Measurements from ENCODE around the gene C9orf153.
"Not testable (repeated sequence)": the region's sequence is repeated elsewhere in the genome, so short reads cannot be mapped to it uniquely, and the experiment has no call there.

The C9orf153 gene

DNA sequence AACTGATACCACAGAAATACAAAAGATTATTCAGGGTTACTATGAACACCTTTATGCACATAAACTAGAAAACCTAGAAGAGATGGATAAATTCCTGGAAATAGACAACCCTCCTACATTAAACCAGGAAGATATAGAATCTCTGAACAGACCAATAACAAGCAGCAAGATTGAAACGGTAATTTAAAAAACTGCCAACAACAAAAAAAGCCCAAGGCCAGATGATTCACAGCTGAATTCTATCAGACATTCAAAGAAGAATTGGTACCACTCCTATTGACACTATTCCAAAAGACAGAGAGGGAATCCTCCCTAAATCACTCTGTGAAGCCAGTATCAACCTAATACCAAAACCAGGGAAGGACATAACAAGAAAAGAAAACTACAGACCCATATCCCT, 68.8 kb downstream of the C9orf153 start:
- not testable (repeated sequence) for DNase-seq (ENCODE audit: low read depth, low spot score)

DNA sequence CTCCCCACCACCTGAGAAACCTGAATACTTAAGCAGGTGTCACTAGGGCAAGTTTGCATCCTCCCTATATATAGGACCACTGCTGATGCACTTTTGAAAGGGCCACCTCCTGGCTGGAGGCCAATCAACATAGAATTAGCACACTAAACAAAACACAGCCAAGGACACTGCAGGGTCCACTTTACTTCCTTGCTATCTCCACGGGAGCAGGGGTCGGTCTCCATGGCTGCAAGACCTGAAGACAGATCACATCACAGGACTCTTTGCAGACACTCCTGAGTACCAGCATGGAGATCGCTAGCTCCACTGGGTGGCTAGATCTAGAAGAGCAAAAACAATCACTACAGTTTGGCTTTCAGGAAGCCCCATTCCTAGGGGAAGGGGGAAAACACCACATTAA, 72.3 kb downstream of the C9orf153 start:
- DNase-seq (ENCODE audit: low read depth, low spot score): peak; percentile 70

DNA sequence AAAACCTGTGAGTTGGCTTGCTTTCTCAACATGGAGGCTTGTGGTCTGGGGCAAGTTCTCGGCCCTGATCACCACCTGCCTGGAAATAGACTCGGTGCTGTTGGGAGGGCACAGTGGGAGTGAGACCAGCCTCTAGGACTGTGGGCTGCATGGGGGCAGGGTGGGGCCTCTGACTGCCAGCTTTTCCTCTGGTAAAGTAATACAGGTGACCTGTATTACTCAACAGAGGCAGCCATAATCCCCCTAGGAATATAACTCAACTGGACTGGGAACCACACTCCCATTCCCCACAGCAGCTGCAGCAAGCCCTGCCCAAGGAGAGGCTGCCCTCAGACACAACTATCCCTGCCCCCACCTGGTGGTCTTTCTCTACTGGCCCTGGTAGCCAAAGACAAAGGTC, 72.8 kb downstream of the C9orf153 start:
- no peak for DNase-seq (ENCODE audit: low read depth, low spot score)

DNA sequence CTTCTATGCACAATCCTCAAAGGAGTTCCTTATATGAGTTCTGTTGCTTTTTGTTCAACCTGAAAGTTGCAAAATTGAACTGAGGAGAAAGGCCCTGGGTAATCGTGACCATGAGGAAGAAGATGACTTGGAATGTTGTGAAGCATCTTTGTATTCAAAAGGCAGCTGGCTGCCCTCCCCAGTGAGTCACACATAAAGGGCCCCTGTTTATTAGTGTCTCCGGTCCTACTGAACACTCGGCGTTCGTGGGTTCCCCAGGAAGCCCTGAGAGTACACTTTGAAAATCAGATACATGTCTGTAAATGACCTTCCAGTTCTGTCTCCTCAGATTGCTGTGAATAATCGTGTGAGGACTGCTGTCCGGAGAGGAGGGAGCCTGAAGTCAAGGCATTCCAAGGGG, 73.6 kb downstream of the C9orf153 start:
- no peak for DNase-seq (ENCODE audit: low read depth, low spot score)

DNA sequence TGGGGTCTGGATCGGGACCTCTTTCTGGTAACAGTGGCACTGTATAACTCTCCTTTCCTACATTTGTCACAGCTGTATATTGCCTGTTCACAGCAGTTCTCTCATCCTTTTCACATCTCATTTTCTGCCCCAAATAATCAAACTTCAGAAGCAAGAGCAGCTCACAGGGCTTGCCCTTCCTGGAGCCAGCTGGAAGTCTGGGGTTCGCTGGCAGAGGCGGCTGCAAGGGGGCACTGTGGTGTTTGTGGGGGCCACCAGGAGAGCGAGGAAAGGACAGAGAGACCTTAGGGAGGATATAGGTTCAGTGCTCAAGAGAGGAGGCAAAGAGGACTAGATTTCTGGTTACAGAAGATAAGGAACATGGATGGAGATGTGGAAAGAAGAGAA, 75.3 kb downstream of the C9orf153 start:
- DNase-seq (ENCODE audit: low read depth, low spot score): no peak

DNA sequence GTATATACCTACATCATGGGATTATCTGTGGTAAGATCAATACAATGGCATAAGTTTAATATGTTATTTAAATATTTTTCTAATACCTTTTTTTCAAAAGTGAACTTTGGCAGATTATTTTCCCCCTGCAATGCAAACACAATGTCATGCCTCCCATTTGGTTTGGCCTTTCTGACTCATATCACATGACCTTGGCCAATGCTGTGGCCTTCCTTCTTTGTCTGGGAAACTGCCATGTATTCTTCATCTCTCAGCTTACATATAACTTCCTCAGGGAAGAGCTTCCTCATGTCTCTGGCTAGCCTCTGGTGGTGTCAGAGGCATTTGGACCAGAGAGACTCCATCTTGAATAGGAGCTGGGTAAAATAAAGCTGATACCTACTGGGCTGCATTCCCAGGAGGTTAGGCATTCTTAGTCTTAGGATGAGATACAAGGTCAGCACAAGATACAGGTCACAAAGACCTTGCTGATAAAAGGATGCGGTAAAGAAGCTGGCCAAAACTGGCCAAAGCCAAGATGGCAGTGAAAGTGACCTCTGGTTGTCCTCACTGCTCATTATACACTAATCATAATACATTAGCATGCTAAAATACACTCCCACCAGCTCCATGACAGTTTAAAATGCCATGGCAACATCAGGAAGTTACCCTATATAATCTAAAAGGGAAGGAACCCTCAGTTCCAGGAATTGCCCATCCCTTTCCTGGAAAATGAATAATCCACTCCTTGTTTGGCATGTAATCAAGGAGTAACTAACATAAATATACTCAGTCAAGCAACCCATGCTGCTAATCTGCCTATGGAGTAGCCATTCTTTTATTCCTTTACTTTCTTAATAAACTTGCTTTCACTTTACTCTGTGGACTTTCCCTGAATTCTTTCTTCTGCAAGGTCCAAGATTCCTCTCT, 76.0 kb downstream of the C9orf153 start:
- no peak for DNase-seq (ENCODE audit: low read depth, low spot score)

DNA sequence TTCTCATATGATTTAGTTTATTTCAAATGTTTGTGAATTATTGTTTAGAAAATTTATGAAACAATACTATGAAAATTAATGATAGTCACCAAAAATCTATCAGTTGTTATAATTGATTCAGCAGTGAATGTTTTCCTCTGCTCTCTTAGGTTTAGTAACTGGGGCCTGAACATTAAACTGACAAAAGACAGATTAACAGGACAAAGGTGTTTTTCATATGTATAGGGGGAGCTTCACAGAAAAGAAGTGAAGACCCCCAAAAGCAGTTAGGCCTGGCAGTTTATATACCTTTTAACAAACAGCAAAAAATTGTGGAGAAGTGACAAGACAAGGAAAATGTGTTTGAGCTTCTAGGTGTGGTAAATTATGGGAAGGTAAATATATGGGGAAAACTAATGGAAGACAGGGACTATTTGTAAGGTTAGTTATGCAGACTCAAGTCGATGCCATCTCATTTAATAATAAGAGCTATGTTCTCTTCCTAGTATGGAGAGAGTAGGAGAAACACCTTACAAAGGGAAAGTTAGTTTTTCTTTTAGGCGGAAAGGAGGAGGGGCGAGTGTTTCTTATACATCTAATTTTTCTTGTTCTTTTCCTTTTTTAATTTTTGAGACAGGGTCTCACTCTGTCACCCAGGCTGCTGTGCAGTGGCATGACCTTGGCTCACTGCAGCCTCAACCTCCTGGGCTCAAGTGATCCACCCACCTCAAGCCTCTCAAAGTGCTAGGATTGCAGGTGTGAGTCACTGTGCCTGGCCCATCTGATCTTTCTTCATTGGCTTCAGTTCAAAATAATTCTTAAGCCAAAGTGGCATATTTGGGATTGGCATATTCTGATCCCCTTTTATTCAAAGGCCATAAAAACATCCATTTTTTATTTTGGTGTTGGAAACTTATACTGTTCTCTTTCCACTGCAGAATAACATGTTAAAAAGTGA, 77.8 kb downstream of the C9orf153 start:
- no peak for DNase-seq (ENCODE audit: low read depth, low spot score)

DNA sequence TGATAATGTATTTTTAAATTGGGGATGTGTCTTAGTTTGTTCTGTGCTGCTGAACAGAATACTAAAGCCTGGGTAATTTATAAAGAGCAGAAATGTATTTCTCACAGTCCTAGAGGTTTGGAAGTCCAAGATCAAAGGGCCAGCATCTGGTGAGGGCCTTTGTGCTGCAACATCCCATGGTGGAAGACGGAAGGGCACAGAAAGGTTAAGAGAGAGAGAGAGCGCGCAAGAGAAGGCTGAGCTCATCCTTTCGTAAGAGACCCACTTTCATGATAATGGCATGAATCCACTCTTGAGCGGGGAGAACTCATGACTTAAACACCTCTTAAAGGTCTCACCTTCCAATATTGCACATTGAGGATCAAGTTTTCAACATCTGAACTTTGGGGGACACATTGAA, 81.0 kb downstream of the C9orf153 start:
- no peak for DNase-seq (ENCODE audit: low read depth, low spot score)

DNA sequence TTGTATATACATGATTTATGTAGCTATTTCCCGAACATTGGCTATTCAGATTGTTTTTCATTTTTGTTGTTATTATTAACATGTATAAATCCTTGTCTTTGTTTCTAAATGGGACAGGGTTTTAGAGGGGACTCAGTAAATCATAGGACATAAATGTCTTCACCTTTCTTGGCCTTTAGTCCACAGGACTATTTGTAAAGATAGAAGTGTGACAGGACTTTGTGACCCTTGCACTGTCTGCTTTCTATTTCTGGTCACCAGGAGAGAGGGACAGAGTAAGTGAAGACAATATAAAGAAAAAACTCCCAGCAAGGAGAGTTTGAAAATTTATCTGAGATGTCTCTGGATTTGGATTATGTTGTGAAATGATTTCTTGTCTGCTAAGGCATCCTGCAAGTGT, 81.5 kb downstream of the C9orf153 start:
- no peak for DNase-seq (ENCODE audit: low read depth, low spot score)

DNA sequence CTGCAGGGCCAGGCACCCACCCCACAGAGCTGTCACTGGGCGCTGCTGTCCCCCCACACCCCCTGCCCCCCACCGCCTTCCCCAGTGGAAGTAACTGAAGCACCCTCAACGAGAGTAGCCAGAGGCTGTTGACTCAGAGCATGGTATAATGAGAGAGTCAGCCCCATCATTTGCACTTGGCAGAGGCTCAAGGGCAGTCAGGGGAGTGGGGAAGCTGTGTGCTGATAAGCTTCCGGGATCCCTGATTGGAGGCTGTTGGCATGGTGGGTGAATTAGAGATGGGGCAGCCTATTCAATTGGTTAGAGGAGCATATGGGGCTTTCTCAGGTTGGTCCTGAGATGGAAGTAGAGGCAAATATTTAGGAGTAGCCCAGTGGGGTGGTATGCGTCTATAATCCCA, 83.0 kb downstream of the C9orf153 start:
- DNase-seq (ENCODE audit: low read depth, low spot score): no peak

DNA sequence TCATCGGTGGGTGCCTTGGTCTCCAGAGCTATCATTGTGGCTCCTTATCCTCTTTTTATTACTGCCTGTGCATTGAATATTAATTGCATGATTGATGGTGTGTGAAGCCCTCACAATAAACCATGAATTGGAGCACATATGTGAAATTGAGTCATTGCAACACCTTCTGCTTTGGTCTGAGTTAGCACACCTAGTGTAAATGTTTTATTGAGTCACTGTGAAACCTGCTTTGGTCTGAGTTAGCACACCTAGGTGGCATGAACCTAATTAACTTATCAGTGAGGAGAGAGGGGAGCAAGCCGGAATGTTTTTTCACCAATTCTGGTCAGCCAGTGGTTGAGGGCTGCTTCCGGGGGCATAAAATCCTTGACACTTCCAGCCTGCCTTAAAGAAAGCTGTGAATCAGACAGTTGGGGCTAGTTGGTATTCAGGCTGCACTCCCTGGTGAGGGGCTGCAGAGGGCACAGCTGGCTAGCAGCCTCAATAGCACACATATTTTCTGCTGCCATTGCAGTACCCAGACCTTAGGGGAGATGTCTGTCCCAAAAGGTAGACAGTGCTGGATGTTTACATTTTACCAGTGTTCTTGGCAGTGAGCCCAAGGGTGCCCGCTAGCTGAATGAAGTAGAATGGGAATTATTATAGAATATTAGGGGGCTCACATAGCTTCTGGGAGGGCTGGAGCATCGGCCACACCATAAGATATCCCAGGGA, 83.6 kb downstream of the C9orf153 start:
- no peak for DNase-seq (ENCODE audit: low read depth, low spot score)

DNA sequence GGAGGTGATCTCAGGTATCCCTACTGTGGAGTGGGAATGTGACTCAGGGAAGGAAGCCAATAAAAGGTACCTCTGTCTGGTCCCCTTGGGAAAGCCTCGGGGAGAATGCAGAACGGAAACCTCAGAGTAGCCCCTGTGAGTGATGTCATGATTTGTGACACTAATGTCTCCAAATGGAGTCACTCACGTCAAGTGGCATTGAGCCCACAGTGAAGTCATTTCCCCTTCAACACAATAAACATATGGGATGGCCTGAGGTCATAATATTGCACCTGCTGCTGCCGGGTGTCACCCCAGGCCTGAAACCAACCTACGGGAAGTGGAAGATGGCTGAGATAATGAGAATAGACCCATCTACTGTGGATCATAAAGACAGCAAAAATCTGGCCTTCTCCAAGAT, 84.2 kb downstream of the C9orf153 start:
- no peak for DNase-seq (ENCODE audit: low read depth, low spot score)
